Stimulated activated CD8-positive, alpha-beta memory T cell treated with anti-CD3 and anti-CD28 coated beads, Interleukin-15, amount 100 ng/mL, for 24 hours (primary cell): ENCODE results near the gene RALGPS1.

Source experiments
- DNase-seq: peaks from one replicate; pipeline ENCODE4 v3.0.0-alpha.2; 2020; ENCODE audit warnings: low read depth

Gene RALGPS1

DNA sequence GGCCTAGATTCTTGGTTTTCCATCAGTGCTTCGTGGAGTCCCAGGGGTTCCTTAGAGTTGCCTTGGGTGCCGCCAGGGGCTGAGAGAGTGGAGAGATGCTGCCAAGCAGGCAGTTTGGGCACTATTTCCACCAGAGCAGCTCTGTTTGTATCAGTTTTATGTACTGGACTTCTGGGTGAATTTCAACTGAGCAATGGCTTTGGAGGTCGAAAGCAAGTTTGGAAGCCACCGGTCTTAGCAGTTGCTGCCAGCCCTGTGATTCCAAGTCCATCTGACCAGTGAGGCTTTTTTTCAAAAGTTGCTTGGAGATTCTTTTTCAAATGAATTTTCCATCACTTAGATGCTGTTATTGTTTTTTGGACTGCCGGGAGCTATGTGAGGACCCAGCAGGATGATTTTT is 139.4 kb downstream of the RALGPS1 start:
- DNase-seq = no peak

- DNase-seq = no peak
Measured at GRCh38 chr9:127055745-127056402, 141.3 kb downstream of the RALGPS1 start.

- no peak for DNase-seq
Measured at GRCh38 chr9:127056446-127056845, 141.9 kb downstream of the RALGPS1 start.

- DNase-seq = no peak
Measured at GRCh38 chr9:127058011-127058644, 143.5 kb downstream of the RALGPS1 start.

DNA sequence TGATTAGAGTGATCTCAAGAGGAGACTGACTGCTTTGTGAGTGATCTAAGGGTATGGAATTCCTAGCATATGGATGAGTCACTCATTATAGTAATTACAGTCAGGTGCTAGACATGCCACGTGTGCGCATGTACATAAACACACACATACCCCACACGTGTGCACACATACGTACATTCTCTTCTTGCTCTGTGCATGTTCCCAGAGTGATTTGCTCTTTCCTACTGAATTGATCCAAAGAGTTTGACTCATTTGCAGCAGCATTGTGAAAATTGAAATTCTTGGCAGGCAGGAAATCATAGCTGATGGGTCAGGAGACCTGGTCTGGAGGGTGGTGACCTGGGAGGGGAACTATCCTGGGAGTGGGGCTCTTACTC is 144.1 kb downstream of the RALGPS1 start:
- DNase-seq = no peak

GRCh38 chr9:127059030-127059429 is 144.4 kb downstream of the RALGPS1 start:
- DNase-seq = no peak

DNA sequence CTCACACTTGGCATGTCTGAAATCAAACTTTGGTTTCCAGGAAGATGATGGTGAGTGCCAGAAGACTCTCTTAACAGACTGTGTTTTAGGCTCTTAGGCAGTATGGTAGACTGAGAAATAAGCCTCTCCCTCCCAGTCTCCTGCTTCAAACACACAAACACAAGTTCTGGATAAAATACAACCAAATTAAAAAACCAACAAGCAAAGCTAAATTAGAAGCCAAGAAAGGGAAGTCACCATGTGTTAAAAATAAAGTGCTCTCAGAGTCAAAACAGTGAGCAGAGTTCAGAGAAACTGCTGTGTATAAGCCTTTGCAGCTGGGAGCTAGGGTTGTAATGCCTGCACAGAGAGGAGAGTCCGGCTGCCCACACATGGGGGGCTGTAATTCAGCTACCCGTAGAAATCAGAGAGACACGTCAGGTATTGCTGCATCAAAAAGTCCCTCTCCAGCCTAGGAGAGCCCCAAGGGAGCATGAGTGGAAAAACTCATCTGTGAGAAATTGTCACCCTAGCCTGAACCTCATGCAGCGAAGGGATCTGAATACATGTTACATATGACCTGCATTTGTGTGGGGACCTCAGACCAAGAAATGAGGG is 145.3 kb downstream of the RALGPS1 start:
- DNase-seq = no peak

DNA sequence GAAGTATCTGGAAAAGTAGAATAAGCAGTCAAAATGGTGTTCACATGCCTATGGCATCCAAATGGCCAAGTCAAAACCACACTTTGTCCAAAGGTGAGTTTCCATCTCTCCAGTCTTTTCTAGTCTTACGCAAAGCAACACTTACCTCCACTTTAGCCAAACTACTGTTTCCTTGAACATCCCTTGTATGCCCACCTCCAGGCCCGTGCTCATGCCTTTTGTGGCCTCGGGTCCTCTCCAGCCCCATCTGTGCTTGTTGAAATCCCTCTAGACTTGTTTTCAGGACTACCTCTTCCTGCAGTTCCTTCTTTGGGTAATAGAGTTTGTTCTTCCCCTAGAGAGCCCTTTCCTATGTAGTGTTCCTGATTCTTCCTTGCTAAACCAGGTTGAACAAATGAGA is 146.8 kb downstream of the RALGPS1 start:
- no peak for DNase-seq

DNA sequence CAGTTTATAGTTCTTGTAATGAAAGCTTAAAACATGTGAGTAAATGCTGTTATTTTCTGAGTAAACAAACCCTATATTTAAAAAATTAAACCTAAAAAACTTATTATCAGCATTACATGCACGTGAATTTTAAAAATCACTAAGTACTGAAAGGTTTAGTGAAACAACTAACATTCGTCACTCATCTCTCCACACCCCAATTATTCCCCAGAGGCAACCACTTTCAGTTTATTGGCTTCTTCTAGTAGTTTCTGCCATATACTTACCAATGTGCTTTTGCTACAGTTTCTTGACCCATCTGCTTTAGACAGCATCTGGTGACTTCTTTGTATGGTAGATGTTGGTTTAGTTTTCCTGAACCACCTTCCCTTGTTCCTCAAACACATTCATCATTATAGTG is 149.8 kb downstream of the RALGPS1 start:
- no peak for DNase-seq

GRCh38 chr9:127065592-127065991 is 151.0 kb downstream of the RALGPS1 start:
- no peak for DNase-seq

GRCh38 chr9:127066060-127066850 is 151.7 kb downstream of the RALGPS1 start:
- no peak for DNase-seq

DNA sequence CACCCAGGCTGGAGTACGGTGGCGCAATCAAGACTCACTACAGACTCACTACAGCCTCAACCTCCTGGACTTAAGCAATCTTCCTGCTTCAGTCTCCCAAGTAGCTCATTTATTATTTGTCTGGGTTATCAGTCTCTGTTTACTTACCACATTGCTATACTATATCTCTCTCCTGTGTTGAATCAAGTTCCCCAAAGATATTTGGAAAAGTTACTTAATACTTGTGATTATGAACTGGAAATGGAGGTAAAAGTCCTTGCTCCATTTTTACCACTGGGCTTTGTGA is 152.2 kb downstream of the RALGPS1 start:
- no peak for DNase-seq

DNA sequence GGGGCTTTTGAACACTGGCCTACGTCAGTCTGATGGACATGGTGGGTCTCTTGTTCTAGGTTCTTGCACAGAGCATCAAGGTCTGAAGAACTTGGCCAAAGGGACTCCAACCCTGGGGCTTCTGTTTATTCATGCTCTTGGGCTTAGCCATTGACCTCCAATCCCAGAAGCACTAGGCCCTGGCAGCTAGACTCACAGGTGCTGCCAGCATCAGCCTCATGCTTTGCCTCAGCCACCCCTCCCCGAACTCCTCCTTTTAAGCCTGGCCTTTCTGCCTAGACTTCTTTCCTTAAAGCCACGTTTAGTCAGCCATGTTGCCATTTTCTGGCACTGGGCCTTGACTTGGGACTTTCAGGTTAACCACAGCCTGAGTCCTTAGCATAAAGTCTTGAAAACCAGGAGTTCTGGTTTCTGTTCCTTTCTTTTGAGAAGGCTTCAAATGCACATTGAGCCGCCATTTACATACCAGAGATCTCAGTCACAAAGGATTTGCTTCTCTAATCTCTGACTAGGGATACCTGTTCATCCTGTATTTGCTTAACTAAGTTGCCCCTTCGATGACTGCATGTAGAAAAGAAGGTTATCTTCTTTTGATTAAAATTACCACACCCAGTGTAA is 153.1 kb downstream of the RALGPS1 start:
- DNase-seq = no peak

DNA sequence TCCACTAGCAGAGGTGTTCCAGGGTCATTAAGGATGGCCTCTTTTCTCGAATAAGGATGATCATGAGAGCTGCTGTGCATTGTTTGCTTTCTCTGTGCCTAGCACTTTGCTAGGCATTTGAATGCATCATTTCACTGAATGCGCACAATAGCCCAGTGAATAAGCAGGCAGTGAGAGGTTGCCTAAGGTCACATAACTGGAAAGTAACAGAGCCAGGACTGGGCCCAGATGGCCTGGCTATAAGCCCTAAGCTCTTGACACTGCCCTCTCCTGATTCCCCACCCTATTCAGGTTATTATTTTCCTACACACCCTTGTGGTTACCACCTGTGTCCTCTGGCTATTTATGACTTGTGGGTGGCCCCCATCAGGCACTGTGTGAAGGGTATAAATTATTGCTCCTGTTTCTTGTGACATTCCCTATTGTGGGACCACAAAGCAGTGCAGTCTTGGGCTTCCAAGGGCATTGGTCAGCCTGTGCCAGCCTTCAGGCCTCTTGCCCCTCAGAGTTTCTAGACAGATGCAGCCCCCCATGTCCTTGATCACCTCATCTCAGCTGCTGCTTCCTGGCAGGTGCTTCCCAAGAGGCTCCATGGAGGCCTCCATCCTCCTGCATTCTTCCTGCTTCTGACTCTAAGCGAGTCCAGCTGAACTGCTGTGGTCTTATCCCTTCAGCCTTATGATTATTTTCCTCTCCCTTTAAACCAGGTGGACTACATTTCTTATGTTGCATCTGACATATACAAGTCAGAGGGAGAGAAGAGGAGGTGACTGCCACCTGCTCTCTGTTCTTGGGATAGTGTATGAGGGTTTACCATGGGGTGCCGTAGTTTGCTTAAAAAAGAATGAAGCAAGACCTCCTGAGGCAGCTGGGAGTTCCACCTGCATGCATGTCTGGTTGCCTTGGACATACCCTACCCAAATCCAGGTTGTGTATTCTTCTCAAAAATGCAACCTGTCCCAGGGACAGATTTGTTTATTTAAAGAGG is 160.3 kb downstream of the RALGPS1 start:
- no peak for DNase-seq

DNA sequence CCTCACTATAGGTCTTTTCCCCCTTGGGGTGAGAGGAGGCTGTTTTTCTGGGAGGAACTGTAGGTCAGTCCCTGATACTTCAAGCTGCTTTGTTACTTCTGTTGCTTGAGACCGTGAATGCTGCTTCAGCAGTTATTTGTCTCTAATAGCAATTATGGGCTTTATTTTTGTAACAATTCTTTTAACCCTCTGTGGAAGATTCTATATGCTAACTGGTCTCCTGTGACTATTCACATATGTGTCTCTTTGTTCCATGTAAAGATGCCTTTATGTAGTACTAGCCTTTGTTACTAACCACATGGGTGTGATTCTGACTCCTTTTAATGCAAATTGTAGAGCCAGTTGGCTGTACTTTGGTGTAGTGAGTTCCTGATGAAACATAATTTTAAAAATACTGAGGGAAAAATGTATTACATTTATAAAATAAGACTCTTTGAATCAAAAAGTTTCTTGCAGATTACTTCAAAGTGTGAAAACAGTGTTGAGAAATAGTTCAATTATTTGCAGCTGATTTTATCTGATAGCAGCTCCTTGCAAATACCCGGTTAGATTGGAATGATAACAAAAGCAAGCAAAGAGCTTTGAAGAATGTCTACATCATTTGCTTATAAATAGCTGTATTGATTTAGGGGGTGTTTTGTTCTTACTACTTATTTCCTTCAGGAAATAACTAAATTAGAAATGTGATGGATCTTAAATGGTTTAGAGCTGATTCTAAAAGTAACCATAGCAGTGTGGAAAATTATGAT is 161.2 kb downstream of the RALGPS1 start:
- DNase-seq = no peak

GRCh38 chr9:127076860-127077643 is 162.5 kb downstream of the RALGPS1 start:
- no peak for DNase-seq

GRCh38 chr9:127077644-127077946 is 163.0 kb downstream of the RALGPS1 start:
- DNase-seq = no peak

DNA sequence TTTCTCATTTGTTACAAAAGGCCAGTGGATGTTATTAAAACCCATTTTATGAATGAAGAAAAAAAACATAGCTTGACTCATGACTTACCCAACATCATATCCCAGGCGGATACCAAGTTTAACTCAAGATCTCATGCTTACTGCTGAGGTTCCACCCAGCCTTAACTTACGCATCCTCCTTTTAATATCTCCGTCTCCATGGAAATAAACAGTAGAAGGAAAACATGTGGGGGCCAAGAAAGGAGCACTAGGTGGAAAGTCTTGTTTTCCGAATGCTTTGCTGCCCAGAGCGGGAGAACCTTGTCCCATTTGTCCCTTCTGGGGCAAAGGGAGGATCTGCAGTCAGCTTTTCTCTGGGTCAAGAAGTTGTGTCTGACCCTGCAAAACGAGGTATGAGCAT is 163.8 kb downstream of the RALGPS1 start:
- DNase-seq = no peak

DNA sequence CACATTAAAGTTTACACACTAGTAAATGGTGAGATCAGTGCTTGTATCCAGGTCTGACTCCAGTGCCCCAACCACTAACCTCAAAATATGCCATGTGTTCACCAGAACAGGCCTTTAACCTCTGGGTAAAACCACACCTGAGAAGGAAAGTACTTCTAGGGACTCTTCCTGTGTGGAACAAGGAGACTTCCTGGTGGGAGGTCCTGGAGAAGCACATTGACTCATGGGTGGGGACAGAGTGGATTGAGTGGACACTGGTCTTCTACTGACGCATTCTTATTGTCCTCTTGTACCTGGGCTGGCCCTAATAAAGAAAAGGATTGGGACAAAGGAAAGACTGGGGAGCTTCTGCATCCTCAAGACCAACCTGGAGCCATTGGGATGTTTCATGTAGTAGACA is 164.4 kb downstream of the RALGPS1 start:
- no peak for DNase-seq
